Breast epithelium (tissue), 3 donors: ENCODE results near the gene B4GALNT4.

ENCODE experiments used
- CTCF ChIP-seq, 3 donors: fragments of 450-650 bp; IDR thresholded peaks; one replicate each; pipeline ENCODE4 v1.5.1; 2016 to 2017; ENCODE audit warnings: antibody characterized with exemption in 3 of 3, mild to moderate bottlenecking in 3 of 3, moderate library complexity in 3 of 3
- POLR2A ChIP-seq: fragments of 450-650 bp; IDR thresholded peaks from one replicate; pipeline ENCODE4 v1.6.1; 2016; ENCODE audit warnings: antibody characterized with exemption, mild to moderate bottlenecking, moderate library complexity

- no peak for TF ChIP-seq CTCF (IDR thresholded peaks at IDR 0.05)
- TF ChIP-seq POLR2A: no peak
These were observed 35.4 kb downstream of the B4GALNT4 start for GRCh38 chr11:404551-405264.
